GM13977 (cell line): ENCODE results near the gene URGCP.

ENCODE experiments used
- DNase-seq: peaks from one replicate; pipeline ENCODE4 v3.0.0; 2012; ENCODE audit warnings: low spot score
- CTCF ChIP-seq: IDR thresholded peaks from 2 replicates; pipeline ENCODE4 v1.5.1; 2012; ENCODE audit warnings: mild to moderate bottlenecking, control low read depth; ENCODE audit not compliant: insufficient read depth; ENCODE audit errors: extremely low read depth, missing control alignments
- in situ Hi-C: fragments of 300-500 bp; cut with MboI; formaldehyde crosslinking; loops from one replicate; pipeline ENCODE4 v1.12.0; 2022; ENCODE audit warnings: low sequenced_read_pairs, low pct_unique_long_range_greater_than_20kb, mixed read lengths, inconsistent platforms; ENCODE audit not compliant: unreplicated experiment

URGCP gene

GRCh38 chr7:43921423-43921822, 15.0 kb upstream of the URGCP start:
- in situ Hi-C loops: no loop called here
- no peak for TF ChIP-seq CTCF
- no peak for DNase-seq

DNA sequence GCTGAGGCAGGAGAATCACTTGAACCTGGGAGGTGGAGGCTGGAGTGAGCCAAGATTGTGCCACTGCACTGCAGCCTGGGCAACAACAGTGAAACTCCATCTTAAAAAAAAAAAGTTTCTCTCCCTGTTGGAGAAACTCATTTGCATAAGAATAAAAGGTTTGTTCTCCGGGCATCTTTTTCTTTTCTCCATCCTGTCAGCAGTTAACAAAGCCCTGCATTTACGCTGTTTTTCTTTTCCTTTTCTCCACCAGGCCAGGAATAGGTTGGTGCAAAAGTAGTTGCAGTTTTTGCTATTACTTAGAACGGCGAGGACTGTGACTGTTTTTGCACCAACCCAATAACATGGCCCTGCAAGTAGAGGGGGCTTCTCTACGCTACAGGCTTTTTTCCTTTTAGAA, 9.5 kb upstream of the URGCP start:
- no peak for DNase-seq
- in situ Hi-C loops: no loop called here
- no peak for TF ChIP-seq CTCF

- no peak for DNase-seq
- no peak for TF ChIP-seq CTCF
- in situ Hi-C loops: no loop called here
These were observed 8.4 kb upstream of the URGCP start for GRCh38 chr7:43914795-43915194.

GRCh38 chr7:43905956-43906330, 453 bp downstream of the URGCP start:
- in situ Hi-C loops: no loop called here
- peak; percentile 65 for DNase-seq
- TF ChIP-seq CTCF: no peak

- TF ChIP-seq CTCF: no peak
- in situ Hi-C loops: no loop called here
- DNase-seq: no peak
These were observed 1.0 kb downstream of the URGCP start for GRCh38 chr7:43905209-43905946.

GRCh38 chr7:43904533-43905208, 1.7 kb downstream of the URGCP start:
- in situ Hi-C loops: no loop called here
- DNase-seq: no peak
- TF ChIP-seq CTCF: no peak
